Hematopoietic multipotent progenitor cell (in vitro differentiated cells): ENCODE data around the gene OGFOD2. TPM values are rescaled to one million over a fixed set of nuclear protein-coding genes. Genes with fewer than 3 reads are reported as not detected.
A peak's percentile ranks its signal among the peaks of the same experiment; 100 is the strongest.
"Not testable (repeated sequence)": the region's sequence is repeated elsewhere in the genome, so short reads cannot be mapped to it uniquely, and the experiment has no call there.

Experiments used
- DNase-seq, 3 donors: peaks; one replicate each; pipeline ENCODE4 v3.0.0-alpha.2; 2011 to 2015; ENCODE audit warnings: low read depth in 2 of 3, low spot score in 2 of 3
- total RNA-seq: library from RNA; depleted of rRNA; stranded (reverse); fragments of >200 nt; gene quantifications from one replicate; pipeline ENCODE4 v1.2.3, GENCODE V29; 2012

Gene OGFOD2
- 35.0 TPM for total RNA-seq

- DNase-seq: peak; percentile 84 to 97 (median 93)
Observed at GRCh38 chr12:122974892-122975789, at the start of gene OGFOD2. TSS of gene OGFOD2 (plus strand) at chr12:122975244. CDS start at chr12:122975252, 8 bp downstream.

GRCh38 chr12:122927756-122928403 is 47.2 kb upstream of the OGFOD2 start:
- peak in 1 of 3 donors; percentile 48 for DNase-seq

- DNase-seq: no peak
Observed at GRCh38 chr12:122928404-122929147, 46.5 kb upstream of the OGFOD2 start.

GRCh38 chr12:122929148-122929538 is 45.9 kb upstream of the OGFOD2 start:
- no peak for DNase-seq

- no peak for DNase-seq
Observed at GRCh38 chr12:122929812-122930211, 45.2 kb upstream of the OGFOD2 start.

- no peak for DNase-seq
Observed at GRCh38 chr12:122932207-122932606, 42.8 kb upstream of the OGFOD2 start.

GRCh38 chr12:122934722-122935121 is 40.3 kb upstream of the OGFOD2 start:
- no peak for DNase-seq

- no peak for DNase-seq
Observed at GRCh38 chr12:122935318-122935717, 39.7 kb upstream of the OGFOD2 start.

- no peak for DNase-seq
Observed at GRCh38 chr12:122937622-122938091, 37.4 kb upstream of the OGFOD2 start.

- no peak for DNase-seq
Observed at GRCh38 chr12:122939125-122939524, 35.9 kb upstream of the OGFOD2 start.

GRCh38 chr12:122941351-122941750 is 33.7 kb upstream of the OGFOD2 start:
- DNase-seq: not testable (repeated sequence)

- no peak for DNase-seq
Observed at GRCh38 chr12:122942637-122943036, 32.4 kb upstream of the OGFOD2 start.

GRCh38 chr12:122943196-122943595 is 31.8 kb upstream of the OGFOD2 start:
- peak in 1 of 3 donors; percentile 33 for DNase-seq

- no peak for DNase-seq
Observed at GRCh38 chr12:122944605-122945592, 30.1 kb upstream of the OGFOD2 start.

- DNase-seq: peak in 2 of 3 donors; percentile 96 to 98
Observed at GRCh38 chr12:122946690-122947341, 28.2 kb upstream of the OGFOD2 start.

GRCh38 chr12:122947352-122947792 is 27.7 kb upstream of the OGFOD2 start:
- peak in 2 of 3 donors; percentile 61 to 72 for DNase-seq

- no peak for DNase-seq
Observed at GRCh38 chr12:122948605-122949004, 26.4 kb upstream of the OGFOD2 start.

GRCh38 chr12:122949405-122949804 is 25.6 kb upstream of the OGFOD2 start:
- DNase-seq: no peak
